ENCODE data around the gene DEPDC5. TPM values are rescaled to one million over a fixed set of nuclear protein-coding genes. Genes with fewer than 3 reads are reported as not detected.

The DEPDC5 gene
- total and polyA plus RNA-seq, 4 experiments from 2014 or later: 3.9 to 54.4 (median 32.0) TPM

DNA sequence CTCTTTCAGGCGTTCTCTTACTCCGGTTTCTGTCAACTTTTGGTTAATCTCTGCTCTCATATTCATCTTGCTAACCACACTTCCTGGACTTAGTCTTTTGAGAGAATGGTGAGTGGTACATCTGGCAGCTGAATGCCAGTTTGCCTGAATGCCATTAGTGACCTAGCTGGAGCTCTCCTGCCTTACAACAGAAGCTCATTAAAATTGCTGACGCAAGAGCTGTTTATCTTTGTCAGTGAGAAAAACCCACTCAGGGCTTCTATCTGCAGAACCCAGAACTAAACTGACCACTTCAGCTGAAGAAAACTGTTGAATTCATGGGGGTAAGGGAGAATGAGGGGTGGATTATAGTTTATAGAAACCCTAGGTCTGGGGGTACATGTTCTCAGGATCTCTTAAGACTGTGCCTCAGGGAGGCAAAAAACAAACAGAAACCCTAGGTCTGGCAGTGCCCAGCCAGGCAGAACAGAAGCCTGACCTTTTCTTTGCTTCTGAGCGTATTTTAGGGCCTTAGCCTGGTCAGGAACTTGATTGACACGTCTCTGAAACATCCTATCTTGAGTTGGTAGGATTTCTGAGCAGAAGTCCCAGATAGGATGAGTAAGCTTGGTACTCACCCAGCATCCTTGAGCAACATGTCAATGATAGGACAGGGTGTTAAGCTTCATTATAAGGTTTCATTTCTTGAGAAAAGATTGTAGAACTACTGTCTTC is 137.7 kb downstream of the DEPDC5 start:
- H3K27me3 ChIP-seq (ENCODE audit: insufficient read depth, low read length): no peaks in the 10 kb centered on the region
- intact Hi-C loops (cut with micrococcal nuclease): no loop called here
- no peaks in the 10 kb centered on the region for H3K4me1 ChIP-seq (ENCODE audit: insufficient read depth, low read length)
- no peaks in the 10 kb centered on the region for H3K27me3 Mint-ChIP-seq
- no peak overlapping the region for H3K27ac ChIP-seq (ENCODE audit: low read depth, low read length)
- H3K36me3 ChIP-seq (ENCODE audit: insufficient read depth, low read length): peaks cover 15% of the 10 kb centered on the region
- H3K9me3 Mint-ChIP-seq: no peaks in the 10 kb centered on the region
- no peaks in the 10 kb centered on the region for H3K9me3 ChIP-seq (ENCODE audit: control insufficient read depth in 1 of 2, low read length in 2 of 2)
- ChIA-PET POLR2A (ENCODE audit: partially characterized antibody) (no interaction called here), CTCF (ENCODE audit: partially characterized antibody) (interaction anchor here (1.1 kb wide), 1 partner anchor 79 kb away, joined by 4 read pairs; no protein-coding TSS in a partner anchor)
- H3K36me3 Mint-ChIP-seq: peaks cover 23 to 43% of the 10 kb centered on the region in 2 donors
- no peak overlapping the region for H3K4me3 Mint-ChIP-seq
- peaks cover 0 to 1% (median 0%) of the 10 kb centered on the region in 4 donors for H3K4me1 Mint-ChIP-seq
- peak overlapping the region in 1 of 7 donors; percentile 4 for H3K27ac Mint-ChIP-seq
- H3K4me3 ChIP-seq (ENCODE audit: low read length in 2 of 2): no peak overlapping the region
- no peak for DNase-seq

DNA sequence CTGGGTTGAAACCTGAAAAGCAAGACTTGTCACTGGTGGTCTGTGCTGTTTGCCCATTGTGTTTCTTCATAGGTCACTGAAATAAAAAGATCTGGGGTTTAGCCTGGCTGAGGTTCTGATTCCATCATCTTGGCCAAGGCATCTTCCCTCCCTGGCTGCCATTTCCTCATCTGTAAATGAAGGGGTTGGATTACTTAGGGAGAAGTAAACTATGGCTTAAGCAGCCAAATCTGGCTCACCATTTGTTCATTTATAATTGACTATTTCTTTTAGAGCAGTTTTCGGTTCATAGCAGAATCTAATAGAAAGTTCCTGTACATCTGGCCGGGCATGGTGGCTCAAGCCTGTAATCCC is 138.2 kb downstream of the DEPDC5 start:
- Histone ChIP-seq H3K4me3 (ENCODE audit: low read length in 2 of 2) (no peak overlapping the region), H3K4me1 (ENCODE audit: insufficient read depth, low read length) (no peaks in the 10 kb centered on the region), H3K9me3 (ENCODE audit: control insufficient read depth in 1 of 2, low read length in 2 of 2) (no peaks in the 10 kb centered on the region), H3K36me3 (ENCODE audit: insufficient read depth, low read length) (peaks cover 15% of the 10 kb centered on the region), H3K27ac (ENCODE audit: low read depth, low read length) (no peak overlapping the region), H3K27me3 (ENCODE audit: insufficient read depth, low read length) (no peaks in the 10 kb centered on the region)
- H3K27ac Mint-ChIP-seq: no peak overlapping the region
- H3K36me3 Mint-ChIP-seq: peaks cover 23 to 43% of the 10 kb centered on the region in 2 donors
- no peak for DNase-seq
- H3K9me3 Mint-ChIP-seq: no peaks in the 10 kb centered on the region
- ChIA-PET CTCF (ENCODE audit: partially characterized antibody) (no interaction called here), POLR2A (ENCODE audit: partially characterized antibody) (no interaction called here)
- H3K27me3 Mint-ChIP-seq: no peaks in the 10 kb centered on the region
- no peak overlapping the region for H3K4me3 Mint-ChIP-seq
- intact Hi-C loops (cut with micrococcal nuclease): no loop called here
- H3K4me1 Mint-ChIP-seq: peaks cover 0 to 1% (median 0%) of the 10 kb centered on the region in 4 donors

DNA sequence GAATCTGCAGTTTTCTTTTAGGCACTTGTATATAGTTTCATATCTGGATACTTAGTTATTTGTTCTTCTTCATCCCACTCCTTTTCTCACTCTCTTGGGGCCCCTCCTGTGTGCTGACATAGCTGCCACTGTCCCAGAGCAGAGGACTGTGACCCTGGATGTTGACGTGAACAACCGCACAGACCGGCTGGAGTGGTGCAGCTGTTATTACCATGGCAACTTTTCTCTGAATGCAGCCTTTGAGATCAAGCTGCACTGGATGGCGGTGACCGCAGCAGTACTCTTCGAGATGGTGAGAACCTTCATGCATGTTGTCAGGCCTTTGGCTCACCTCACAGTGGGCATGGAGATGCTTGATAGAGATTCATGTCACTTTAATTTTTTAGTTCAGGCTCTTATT is 139.6 kb downstream of the DEPDC5 start:
- no peaks in the 10 kb centered on the region for H3K27me3 Mint-ChIP-seq
- Histone ChIP-seq H3K36me3 (ENCODE audit: insufficient read depth, low read length) (peaks cover 22% of the 10 kb centered on the region), H3K4me1 (ENCODE audit: insufficient read depth, low read length) (no peaks in the 10 kb centered on the region), H3K27ac (ENCODE audit: low read depth, low read length) (no peak overlapping the region), H3K27me3 (ENCODE audit: insufficient read depth, low read length) (no peaks in the 10 kb centered on the region), H3K4me3 (ENCODE audit: low read length in 2 of 2) (no peak overlapping the region), H3K9me3 (ENCODE audit: control insufficient read depth in 1 of 2, low read length in 2 of 2) (no peaks in the 10 kb centered on the region)
- H3K4me3 Mint-ChIP-seq: no peak overlapping the region
- ChIA-PET CTCF (ENCODE audit: partially characterized antibody) (no interaction called here), POLR2A (ENCODE audit: partially characterized antibody) (no interaction called here)
- no peak for DNase-seq
- H3K4me1 Mint-ChIP-seq: no peaks in the 10 kb centered on the region
- H3K27ac Mint-ChIP-seq: peak overlapping the region in 1 of 7 donors; percentile 49
- intact Hi-C loops (cut with micrococcal nuclease): no loop called here
- H3K36me3 Mint-ChIP-seq: peaks cover 24 to 54% of the 10 kb centered on the region in 2 donors
- H3K9me3 Mint-ChIP-seq: no peaks in the 10 kb centered on the region

DNA sequence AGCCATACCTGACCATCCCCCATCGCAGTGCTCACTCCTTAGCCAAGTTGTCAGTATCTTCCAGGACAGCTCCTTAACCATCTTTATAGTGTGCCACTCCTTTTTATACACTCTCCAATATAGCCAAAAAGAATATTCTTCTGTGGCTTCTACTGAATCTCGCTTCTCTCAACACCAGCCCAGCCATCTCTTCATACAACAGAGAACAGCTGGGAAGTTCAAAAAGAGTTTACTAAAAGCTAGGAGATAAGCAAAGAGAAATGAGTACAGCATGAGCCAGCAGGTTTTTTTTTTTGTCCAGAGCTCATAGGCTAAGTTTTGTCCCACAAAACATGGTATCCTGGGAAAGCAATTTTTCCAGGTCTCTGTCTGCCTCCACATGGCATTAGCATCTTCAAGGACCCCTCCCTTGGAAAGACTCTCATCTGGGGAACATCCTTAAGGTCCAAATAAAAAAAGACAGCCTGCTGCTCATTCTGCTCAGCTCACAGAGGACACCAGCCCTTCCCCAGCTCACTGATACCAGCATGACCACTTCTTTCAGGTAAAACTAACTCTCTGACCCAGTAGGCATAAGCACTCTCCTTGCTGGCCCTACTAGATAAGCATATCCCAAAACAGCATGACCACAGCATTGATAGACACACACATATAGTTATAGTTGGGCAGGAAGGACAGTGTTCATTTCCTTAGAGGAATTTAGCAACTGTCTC is 141.7 kb downstream of the DEPDC5 start:
- H3K9me3 ChIP-seq (ENCODE audit: control insufficient read depth in 1 of 2, low read length in 2 of 2): no peaks in the 10 kb centered on the region
- no peak overlapping the region for H3K27ac ChIP-seq (ENCODE audit: low read depth, low read length)
- no peaks in the 10 kb centered on the region for H3K27me3 Mint-ChIP-seq
- no peaks in the 10 kb centered on the region for H3K27me3 ChIP-seq (ENCODE audit: insufficient read depth, low read length)
- peak overlapping the region in 1 of 7 donors; percentile 44 for H3K27ac Mint-ChIP-seq
- H3K4me3 Mint-ChIP-seq: no peak overlapping the region
- no peaks in the 10 kb centered on the region for H3K4me1 ChIP-seq (ENCODE audit: insufficient read depth, low read length)
- H3K36me3 Mint-ChIP-seq: peaks cover 19 to 47% of the 10 kb centered on the region in 2 donors
- intact Hi-C loops (cut with micrococcal nuclease): no loop called here
- ChIA-PET CTCF (ENCODE audit: partially characterized antibody) (no interaction called here), POLR2A (ENCODE audit: partially characterized antibody) (interaction anchor here (0.5 to 0.6 kb wide), 2 partner anchors 9 to 61 kb away, joined by 3 read pairs; no protein-coding TSS in a partner anchor)
- H3K4me3 ChIP-seq (ENCODE audit: low read length in 2 of 2): no peak overlapping the region
- no peaks in the 10 kb centered on the region for H3K4me1 Mint-ChIP-seq
- H3K36me3 ChIP-seq (ENCODE audit: insufficient read depth, low read length): peaks cover 18% of the 10 kb centered on the region
- H3K9me3 Mint-ChIP-seq: no peaks in the 10 kb centered on the region
- DNase-seq: no peak

DNA sequence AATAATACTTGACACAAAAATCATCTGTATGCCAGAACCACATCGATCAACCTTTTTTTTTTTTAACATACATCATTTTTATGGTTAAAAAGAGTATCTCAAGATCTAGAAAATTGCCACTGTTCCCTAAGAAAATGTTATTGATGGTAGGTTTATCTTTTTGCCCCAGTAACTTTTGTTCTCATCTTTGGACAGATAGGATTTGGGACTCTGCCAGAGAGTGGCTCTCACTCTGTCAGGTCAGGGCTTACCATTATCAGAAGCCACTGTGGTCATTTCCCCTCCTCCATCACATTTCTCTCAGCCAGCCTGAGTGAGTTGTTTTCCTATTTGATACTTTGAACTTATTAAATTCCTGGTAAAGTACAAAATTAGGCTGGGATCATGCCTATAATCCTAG is 142.7 kb downstream of the DEPDC5 start:
- DNase-seq: no peak
- Mint-ChIP-seq H3K27ac (no peak overlapping the region), H3K27me3 (no peaks in the 10 kb centered on the region), H3K36me3 (peaks cover 22 to 45% of the 10 kb centered on the region in 2 donors), H3K4me1 (no peaks in the 10 kb centered on the region), H3K9me3 (no peaks in the 10 kb centered on the region), H3K4me3 (no peak overlapping the region)
- H3K27ac ChIP-seq (ENCODE audit: low read depth, low read length): no peak overlapping the region
- H3K4me1 ChIP-seq (ENCODE audit: insufficient read depth, low read length): no peaks in the 10 kb centered on the region
- intact Hi-C loops (cut with micrococcal nuclease): no loop called here
- no peak overlapping the region for H3K4me3 ChIP-seq (ENCODE audit: low read length in 2 of 2)
- CTCF ChIA-PET (ENCODE audit: partially characterized antibody): no interaction called here
- no peaks in the 10 kb centered on the region for H3K27me3 ChIP-seq (ENCODE audit: insufficient read depth, low read length)
- peaks cover 22% of the 10 kb centered on the region for H3K36me3 ChIP-seq (ENCODE audit: insufficient read depth, low read length)
- no peaks in the 10 kb centered on the region for H3K9me3 ChIP-seq (ENCODE audit: control insufficient read depth in 1 of 2, low read length in 2 of 2)
- POLR2A ChIA-PET (ENCODE audit: partially characterized antibody): interaction anchor here (0.6 kb wide), 1 partner anchor 10 kb away, joined by 3 read pairs; no protein-coding TSS in a partner anchor

DNA sequence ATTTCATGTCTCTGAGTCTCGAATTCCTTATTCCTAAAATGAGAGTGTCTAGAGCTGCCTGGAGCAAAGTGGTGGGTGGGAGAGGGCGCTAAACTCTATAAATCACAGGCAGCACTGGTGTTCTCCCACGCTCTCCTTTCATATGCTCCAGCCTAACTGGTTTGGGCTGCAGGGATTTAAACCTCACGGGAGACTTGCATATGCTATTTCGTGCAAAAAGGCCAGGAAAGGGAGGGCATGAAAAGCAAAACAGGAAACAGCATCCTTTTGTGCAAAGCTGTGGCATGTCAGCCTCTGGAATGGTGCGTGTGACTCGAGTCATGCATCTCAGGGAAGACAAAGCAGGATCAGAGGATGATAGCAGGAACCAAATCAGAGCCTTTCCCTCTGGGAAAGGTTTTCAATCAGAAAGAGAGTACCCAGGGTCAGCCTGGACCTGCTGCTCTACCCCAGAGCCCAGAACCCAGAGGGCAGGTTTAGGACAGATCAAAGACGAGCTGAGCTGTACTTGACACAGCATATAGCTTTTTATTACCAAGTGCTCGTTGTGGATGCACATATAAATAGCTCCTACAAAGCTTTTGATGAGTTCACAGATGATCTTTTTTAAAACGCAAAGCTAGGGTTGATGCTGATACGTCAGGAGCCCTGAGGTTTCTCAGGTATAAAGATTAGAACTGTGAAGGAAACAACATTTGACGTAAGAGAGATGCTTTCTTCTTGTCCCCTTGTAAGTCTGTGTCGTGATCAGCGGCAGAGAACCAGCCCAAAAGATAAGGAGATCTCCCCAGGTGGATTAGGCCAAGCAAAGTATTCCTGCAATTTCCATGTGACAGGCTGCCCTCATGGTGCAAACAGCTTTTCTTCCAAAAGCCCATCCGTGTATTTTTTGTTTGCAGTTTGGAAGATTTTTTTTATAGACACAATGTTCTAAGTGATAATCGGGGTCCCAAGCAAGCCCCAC is 144.3 kb downstream of the DEPDC5 start:
- Mint-ChIP-seq H3K9me3 (no peaks in the 10 kb centered on the region), H3K27ac (peak overlapping the region in 2 of 7 donors; percentile 18 to 23), H3K27me3 (no peaks in the 10 kb centered on the region), H3K4me3 (no peak overlapping the region), H3K4me1 (no peaks in the 10 kb centered on the region), H3K36me3 (peaks cover 24 to 51% of the 10 kb centered on the region in 2 donors)
- ChIA-PET POLR2A (ENCODE audit: partially characterized antibody) (no interaction called here), CTCF (ENCODE audit: partially characterized antibody) (interaction anchor here (1.4 kb wide), 1 partner anchor 72 kb away, joined by 4 read pairs; no protein-coding TSS in a partner anchor)
- peaks cover 28% of the 10 kb centered on the region for H3K36me3 ChIP-seq (ENCODE audit: insufficient read depth, low read length)
- H3K27ac ChIP-seq (ENCODE audit: low read depth, low read length): no peak overlapping the region
- no peaks in the 10 kb centered on the region for H3K27me3 ChIP-seq (ENCODE audit: insufficient read depth, low read length)
- no peak for DNase-seq
- H3K9me3 ChIP-seq (ENCODE audit: control insufficient read depth in 1 of 2, low read length in 2 of 2): no peaks in the 10 kb centered on the region
- intact Hi-C loops (cut with micrococcal nuclease): no loop called here
- H3K4me3 ChIP-seq (ENCODE audit: low read length in 2 of 2): no peak overlapping the region
- H3K4me1 ChIP-seq (ENCODE audit: insufficient read depth, low read length): no peaks in the 10 kb centered on the region

DNA sequence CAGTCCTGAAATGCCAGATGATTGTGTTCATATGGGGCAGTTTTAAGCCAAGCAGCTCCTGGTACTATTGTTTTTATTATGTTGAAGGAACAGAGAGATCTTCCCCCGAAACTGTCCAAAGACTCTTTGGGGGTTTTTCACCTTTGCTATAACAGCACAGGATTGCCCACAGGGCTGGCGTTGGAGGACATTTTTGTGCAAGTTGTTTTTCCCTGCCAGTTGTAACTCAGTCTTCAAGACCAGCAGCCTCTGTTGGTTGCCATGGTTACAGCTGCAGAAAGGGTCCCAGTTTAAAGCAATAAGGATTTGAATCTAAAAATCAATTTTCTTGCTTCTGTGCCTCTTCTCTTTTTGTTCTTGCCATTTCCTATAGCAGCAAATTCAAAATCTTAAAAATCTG is 145.1 kb downstream of the DEPDC5 start:
- Histone ChIP-seq H3K36me3 (ENCODE audit: insufficient read depth, low read length) (peaks cover 27% of the 10 kb centered on the region), H3K9me3 (ENCODE audit: control insufficient read depth in 1 of 2, low read length in 2 of 2) (no peaks in the 10 kb centered on the region), H3K4me3 (ENCODE audit: low read length in 2 of 2) (no peak overlapping the region), H3K27ac (ENCODE audit: low read depth, low read length) (no peak overlapping the region), H3K4me1 (ENCODE audit: insufficient read depth, low read length) (no peaks in the 10 kb centered on the region), H3K27me3 (ENCODE audit: insufficient read depth, low read length) (no peaks in the 10 kb centered on the region)
- Mint-ChIP-seq H3K4me3 (no peak overlapping the region), H3K36me3 (peaks cover 21 to 50% of the 10 kb centered on the region in 2 donors), H3K27ac (no peak overlapping the region), H3K27me3 (no peaks in the 10 kb centered on the region), H3K9me3 (no peaks in the 10 kb centered on the region), H3K4me1 (no peaks in the 10 kb centered on the region)
- intact Hi-C loops (cut with micrococcal nuclease): no loop called here
- DNase-seq: no peak
- ChIA-PET POLR2A (ENCODE audit: partially characterized antibody) (no interaction called here), CTCF (ENCODE audit: partially characterized antibody) (interaction anchor here (1.4 kb wide), 1 partner anchor 71 kb away, joined by 4 read pairs; no protein-coding TSS in a partner anchor)
